Spleen (tissue), 7 donors: ENCODE measurements around the gene MSANTD3.

Source experiments
- CTCF ChIP-seq, 11 experiments: fragments of 200-600 bp in 7 of 11; fragments of 450-650 bp in 4 of 11; sonication (generic) in 4 of 11; IDR thresholded peaks in 8 of 11; conservative IDR thresholded peaks in 3 of 11; 1 replicate in 7 of 11; 2 replicates in 4 of 11; pipeline versions ENCODE4 v1.4.0 to v1.8.0; 2016 to 2021; ENCODE audit warnings: antibody characterized with exemption in 11 of 11, inconsistent platforms in 4 of 11, mild to moderate bottlenecking in 1 of 11
- POLR2A ChIP-seq, 3 donors: fragments of 450-650 bp; IDR thresholded peaks; one replicate each; pipeline ENCODE4 v1.5.1; 2017; ENCODE audit warnings: antibody characterized with exemption in 3 of 3, mild to moderate bottlenecking in 1 of 3
- donor health status: DM: no; HTN: no; CAD: no; lungs with moderate emphysema.
- donor health status: DM: no; HTN: no; CAD: no.
- donor health status: DM: no; HTN: no; CAD: no.

GRCh38 chr9:100406962-100407361 is 20.0 kb upstream of the MSANTD3 start:
- no peak for TF ChIP-seq CTCF (IDR thresholded peaks at IDR 0.05 in 8 of 11, conservative IDR thresholded peaks at IDR 0.05 in 3 of 11)
- no peak for TF ChIP-seq POLR2A (IDR thresholded peaks at IDR 0.05)
